ENCODE results near the gene VSIG10.
"Not testable (repeated sequence)": the region's sequence is repeated elsewhere in the genome, so short reads cannot be mapped to it uniquely, and the experiment has no call there.

VSIG10 gene

GRCh38 chr12:118107694-118108093 is 3.9 kb upstream of the VSIG10 start:
- DNase-seq (ENCODE audit: low spot score), result no peak

GRCh38 chr12:118107011-118107410 is 3.2 kb upstream of the VSIG10 start:
- no peak for DNase-seq (ENCODE audit: low spot score)

GRCh38 chr12:118103201-118103600 is 610 bp downstream of the VSIG10 start:
- no peak for DNase-seq (ENCODE audit: low spot score)

- DNase-seq (ENCODE audit: low spot score), result no peak
Measured at GRCh38 chr12:118102609-118103008, 1.2 kb downstream of the VSIG10 start.

- no peak for DNase-seq (ENCODE audit: low spot score)
Measured at GRCh38 chr12:118102070-118102469, 1.7 kb downstream of the VSIG10 start.

- no peak for DNase-seq (ENCODE audit: low spot score)
Measured at GRCh38 chr12:118101051-118101450, 2.8 kb downstream of the VSIG10 start.

GRCh38 chr12:118098911-118099671 is 4.7 kb downstream of the VSIG10 start:
- no peak for DNase-seq (ENCODE audit: low spot score)

DNA sequence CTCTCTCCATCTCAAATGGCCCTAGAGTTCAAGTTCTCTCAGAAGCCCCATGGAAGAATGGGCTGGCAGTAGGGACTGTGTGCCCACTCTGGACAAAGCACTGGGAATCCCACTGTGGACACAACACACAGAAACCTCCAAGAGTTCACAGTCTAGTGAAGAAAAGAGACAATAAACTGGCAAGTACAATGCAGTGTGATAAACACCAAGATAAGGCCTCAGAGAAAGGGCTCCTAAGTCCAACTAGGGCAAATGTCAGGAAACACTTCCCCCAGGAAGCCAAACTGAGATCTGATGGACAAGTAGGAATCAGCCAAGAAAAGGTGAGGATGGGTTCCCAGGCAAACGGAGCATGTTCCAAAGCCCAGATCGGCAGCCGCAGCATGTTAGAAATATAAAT is 5.4 kb downstream of the VSIG10 start:
- DNase-seq (ENCODE audit: low spot score), result no peak

- DNase-seq (ENCODE audit: low spot score), result no peak
Measured at GRCh38 chr12:118094039-118094438, 9.8 kb downstream of the VSIG10 start.

DNA sequence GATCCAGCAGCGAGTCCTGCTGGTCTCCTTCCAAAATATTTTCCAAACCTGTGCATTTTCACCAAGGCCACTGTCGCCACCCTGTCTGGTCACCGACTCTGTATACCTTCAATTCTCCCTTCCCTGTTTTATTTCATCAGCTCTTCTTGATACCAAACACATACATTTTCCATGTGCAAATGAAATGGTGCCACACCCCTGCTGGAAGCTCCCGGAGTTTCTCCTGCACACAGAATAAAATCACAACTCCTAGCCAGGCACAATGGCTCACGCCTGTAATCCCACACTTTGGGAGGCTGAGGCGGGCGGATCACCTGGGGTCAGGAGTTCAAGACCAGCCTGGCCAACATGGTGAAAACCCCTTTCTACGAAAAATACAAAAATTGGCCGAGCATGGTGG is 14.0 kb downstream of the VSIG10 start:
- no peak for DNase-seq (ENCODE audit: low spot score)

- DNase-seq (ENCODE audit: low spot score), result no peak
Measured at GRCh38 chr12:118082161-118082560, 21.6 kb downstream of the VSIG10 start.

DNA sequence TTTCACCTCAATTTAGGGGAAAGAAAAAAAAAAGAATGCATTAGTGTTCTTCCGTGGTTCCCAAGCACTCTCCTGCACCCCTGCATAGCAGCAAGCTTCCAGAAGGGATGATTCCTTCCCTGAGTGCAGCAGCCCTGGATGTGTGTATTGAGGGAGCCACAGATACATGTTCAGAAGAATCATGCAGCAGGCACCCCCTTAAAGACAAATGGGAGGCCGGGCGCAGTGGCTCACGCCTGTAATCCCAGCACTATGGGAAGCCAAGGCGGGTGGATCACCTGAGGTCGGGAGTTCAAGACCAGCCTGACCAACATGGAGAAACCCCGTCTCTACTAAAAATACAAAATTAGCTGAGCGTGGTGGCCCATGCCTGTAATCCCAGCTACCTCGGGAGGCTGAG is 22.3 kb downstream of the VSIG10 start:
- DNase-seq (ENCODE audit: low spot score), result not testable (repeated sequence)

DNA sequence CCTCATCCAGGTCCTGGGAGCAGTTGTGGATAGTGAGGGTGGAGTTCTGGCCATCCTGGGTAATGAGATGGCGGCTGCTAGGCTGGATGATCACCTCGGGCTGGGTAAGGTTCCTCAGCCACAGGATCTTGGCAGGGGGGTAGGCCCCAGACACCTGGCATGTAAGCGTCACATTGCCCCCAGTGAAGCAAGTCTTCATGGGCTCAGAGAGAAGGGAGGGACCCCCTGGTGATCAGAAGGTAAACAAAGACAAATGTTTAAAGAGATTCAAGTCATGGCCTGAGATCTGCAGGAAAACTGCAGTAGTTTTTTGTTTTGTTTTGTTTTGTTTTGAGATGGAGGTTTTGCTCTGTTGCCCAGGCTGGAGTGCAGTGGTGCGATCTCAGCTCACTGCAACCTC is 30.0 kb downstream of the VSIG10 start:
- DNase-seq (ENCODE audit: low spot score), result no peak

DNA sequence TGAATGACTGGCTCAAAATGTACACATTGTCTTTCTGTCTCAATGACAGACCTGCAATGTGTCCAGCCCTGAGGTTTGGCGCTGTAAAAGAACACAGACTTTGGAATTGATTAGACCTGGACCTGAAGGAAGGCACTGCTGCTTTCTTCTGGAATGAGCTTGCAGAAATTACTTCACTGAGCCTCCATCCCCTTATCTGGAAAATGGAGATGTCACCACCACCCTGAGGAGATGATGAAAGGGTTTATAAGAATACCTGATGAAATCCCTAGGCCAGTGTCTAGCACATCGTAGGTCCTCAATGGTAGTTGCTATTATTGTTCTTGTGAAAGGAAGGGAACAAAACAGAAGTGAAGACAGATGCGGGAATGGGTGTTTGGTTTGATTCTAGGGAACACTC is 33.2 kb downstream of the VSIG10 start:
- no peak for DNase-seq (ENCODE audit: low spot score)

DNA sequence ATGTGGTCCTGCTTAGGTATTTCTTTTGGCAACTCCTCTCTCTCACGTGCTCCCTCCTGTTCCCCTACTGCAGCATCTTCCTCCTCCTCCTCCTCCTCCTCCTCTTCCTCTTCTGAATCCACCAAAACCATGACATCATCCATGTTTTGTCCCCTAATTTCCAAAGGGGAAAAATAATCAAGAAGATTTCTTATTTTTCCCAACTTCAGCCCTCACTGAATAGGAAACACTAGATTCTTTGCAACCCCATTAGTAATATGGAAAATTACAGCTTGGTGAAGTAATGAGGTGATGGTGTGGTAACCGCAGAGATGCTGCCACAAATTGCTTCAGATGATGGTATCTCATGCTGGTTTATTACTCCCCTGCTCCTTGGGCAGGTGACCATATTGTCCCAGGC is 35.4 kb downstream of the VSIG10 start:
- no peak for DNase-seq (ENCODE audit: low spot score)

DNA sequence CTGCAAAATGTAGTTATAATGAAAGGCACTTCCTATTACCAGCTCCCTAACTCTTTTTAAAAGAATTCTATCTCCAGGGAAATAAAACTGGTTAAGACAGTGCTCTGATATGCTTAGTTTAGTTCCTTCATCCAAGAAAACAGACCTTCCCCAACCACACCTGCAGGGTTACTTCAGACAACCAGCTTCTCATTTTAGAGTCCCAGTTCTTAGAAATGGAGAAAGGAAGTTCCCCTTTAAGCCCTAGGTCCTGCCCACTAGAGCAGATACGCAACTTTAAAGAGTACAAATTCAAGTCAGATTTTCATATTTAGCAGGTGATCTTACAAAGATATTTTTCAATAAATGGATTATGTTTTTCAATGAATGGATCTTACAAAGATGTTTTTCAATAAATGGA is 38.4 kb downstream of the VSIG10 start:
- no peak for DNase-seq (ENCODE audit: low spot score)

GRCh38 chr12:118064608-118065007 is 39.2 kb downstream of the VSIG10 start:
- DNase-seq (ENCODE audit: low spot score), result no peak

GRCh38 chr12:118063576-118064391 is 40.0 kb downstream of the VSIG10 start:
- DNase-seq (ENCODE audit: low spot score), result no peak

- peak; percentile 53 for DNase-seq (ENCODE audit: low spot score)
Measured at GRCh38 chr12:118061873-118062843, 41.7 kb downstream of the VSIG10 start.

DNA sequence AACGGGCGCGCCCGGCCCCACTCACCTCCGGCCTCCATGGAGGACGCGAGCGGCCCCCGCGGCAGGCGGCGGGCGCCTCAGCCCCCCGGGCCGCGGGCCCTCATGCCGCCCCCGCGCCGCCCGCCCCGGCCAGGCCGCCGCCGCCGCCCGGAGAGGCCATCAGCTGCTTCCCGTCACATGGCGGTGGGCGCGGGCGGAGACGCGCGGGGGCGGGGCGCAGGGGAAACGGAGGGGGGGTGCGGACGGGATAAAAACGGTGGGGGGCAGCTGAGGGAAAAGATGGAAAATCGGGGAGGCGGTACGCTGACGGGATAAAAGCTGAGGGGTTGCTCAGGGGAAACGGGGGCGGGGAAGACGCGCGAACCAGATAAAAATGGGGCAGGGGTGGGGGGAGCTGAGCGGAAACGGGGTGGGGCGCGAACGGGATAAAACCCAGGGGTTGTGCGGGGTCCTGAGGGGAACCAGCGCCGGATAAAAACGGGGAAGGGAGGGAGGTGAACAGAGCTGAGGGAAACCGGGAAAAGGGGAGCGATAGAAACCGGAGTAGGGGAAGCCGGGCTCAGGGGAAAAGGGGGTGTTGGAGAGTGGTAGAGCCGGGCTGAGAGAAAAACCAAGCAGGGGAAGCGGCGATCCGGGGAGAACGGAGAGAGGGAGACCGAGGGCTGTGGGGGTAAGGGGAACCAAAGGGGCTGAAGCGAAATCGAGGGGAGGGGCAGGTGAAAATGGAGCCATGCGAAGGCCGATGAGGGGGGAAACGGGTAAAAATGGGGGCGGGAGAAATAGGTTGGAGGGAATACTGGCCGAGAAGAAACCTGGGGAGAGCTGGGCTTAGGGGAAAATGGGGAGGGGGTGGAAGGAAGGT is 42.6 kb downstream of the VSIG10 start, which contains the start of gene WSB2:
Gene WSB2, minus strand, starts transcription at position 169 of the 862 bp plus-strand sequence. Its CDS starts 131 bp downstream, at position 38.
- DNase-seq (ENCODE audit: low spot score), result peak; percentile 44
